Activated gamma-delta T cell (primary cell): ENCODE data around the gene RNF183.
"Not testable (repeated sequence)": the region's sequence is repeated elsewhere in the genome, so short reads cannot be mapped to it uniquely, and the experiment has no call there.

Experiments used
- DNase-seq: peaks from one replicate; lab custom pipeline; 2025; lab: John Stamatoyannopoulos, UW

Gene RNF183

GRCh38 chr9:113274474-113275156 is 28.6 kb downstream of the RNF183 start:
- DNase-seq: no peak

GRCh38 chr9:113269871-113270270 is 33.3 kb downstream of the RNF183 start:
- DNase-seq: no peak

- no peak for DNase-seq
Observed at GRCh38 chr9:113269355-113269754, 33.8 kb downstream of the RNF183 start.

- no peak for DNase-seq
Observed at GRCh38 chr9:113267911-113268566, 35.1 kb downstream of the RNF183 start.

GRCh38 chr9:113266174-113266573 is 37.0 kb downstream of the RNF183 start:
- DNase-seq: no peak

GRCh38 chr9:113261917-113262671 is 41.1 kb downstream of the RNF183 start:
- DNase-seq: no peak

GRCh38 chr9:113258282-113258681 is 44.9 kb downstream of the RNF183 start:
- DNase-seq: no peak

GRCh38 chr9:113257863-113258262 is 45.3 kb downstream of the RNF183 start:
- no peak for DNase-seq

- DNase-seq: no peak
Observed at GRCh38 chr9:113255438-113255837, 47.7 kb downstream of the RNF183 start.

GRCh38 chr9:113254991-113255390 is 48.2 kb downstream of the RNF183 start:
- DNase-seq: no peak

GRCh38 chr9:113250807-113251206 is 52.4 kb downstream of the RNF183 start:
- DNase-seq: no peak

GRCh38 chr9:113249661-113250060 is 53.5 kb downstream of the RNF183 start:
- not testable (repeated sequence) for DNase-seq

GRCh38 chr9:113247640-113248039 is 55.5 kb downstream of the RNF183 start:
- no peak for DNase-seq
